GM19324 (cell line): ENCODE data around the gene ARHGAP42.

Experiments
- ATAC-seq: cut with Tn5 transposase; IDR thresholded peaks from one replicate; pipeline ENCODE4 v1.9.1; 2021; ENCODE audit warnings: mild to moderate bottlenecking, moderate library complexity; ENCODE audit not compliant: unreplicated experiment, low FRiP score

ARHGAP42 gene

GRCh38 chr11:100942016-100942415 is 254.9 kb downstream of the ARHGAP42 start:
- no peak for ATAC-seq

GRCh38 chr11:100948936-100949335 is 261.8 kb downstream of the ARHGAP42 start:
- ATAC-seq, result no peak

GRCh38 chr11:100949443-100949842 is 262.4 kb downstream of the ARHGAP42 start:
- no peak for ATAC-seq

- no peak for ATAC-seq
Measured at GRCh38 chr11:100955318-100955717, 268.2 kb downstream of the ARHGAP42 start.

- no peak for ATAC-seq
Measured at GRCh38 chr11:100956351-100956750, 269.3 kb downstream of the ARHGAP42 start.

- no peak for ATAC-seq
Measured at GRCh38 chr11:100957499-100957898, 270.4 kb downstream of the ARHGAP42 start.

GRCh38 chr11:100961633-100962032 is 274.5 kb downstream of the ARHGAP42 start:
- ATAC-seq, result no peak

GRCh38 chr11:100963375-100963774 is 276.3 kb downstream of the ARHGAP42 start:
- ATAC-seq, result no peak

GRCh38 chr11:100964435-100964834 is 277.3 kb downstream of the ARHGAP42 start:
- no peak for ATAC-seq

GRCh38 chr11:100965346-100965745 is 278.3 kb downstream of the ARHGAP42 start:
- ATAC-seq, result no peak

- ATAC-seq, result no peak
Measured at GRCh38 chr11:100966366-100966765, 279.3 kb downstream of the ARHGAP42 start.

GRCh38 chr11:100969008-100969407 is 281.9 kb downstream of the ARHGAP42 start:
- ATAC-seq, result no peak

- no peak for ATAC-seq
Measured at GRCh38 chr11:100970283-100971164, 283.4 kb downstream of the ARHGAP42 start.

GRCh38 chr11:100972046-100972445 is 285.0 kb downstream of the ARHGAP42 start:
- no peak for ATAC-seq

- no peak for ATAC-seq
Measured at GRCh38 chr11:100978442-100978841, 291.4 kb downstream of the ARHGAP42 start.

GRCh38 chr11:100978939-100979338 is 291.9 kb downstream of the ARHGAP42 start:
- ATAC-seq, result no peak

- ATAC-seq, result no peak
Measured at GRCh38 chr11:100980156-100980555, 293.1 kb downstream of the ARHGAP42 start.

GRCh38 chr11:100981196-100981824 is 294.2 kb downstream of the ARHGAP42 start:
- ATAC-seq, result no peak

GRCh38 chr11:100984668-100985067 is 297.6 kb downstream of the ARHGAP42 start:
- ATAC-seq, result peak; percentile 77

- no peak for ATAC-seq
Measured at GRCh38 chr11:100990931-100991330, 303.8 kb downstream of the ARHGAP42 start.

GRCh38 chr11:100991541-100991940 is 304.5 kb downstream of the ARHGAP42 start:
- ATAC-seq, result no peak

GRCh38 chr11:100994966-100995365 is 307.9 kb downstream of the ARHGAP42 start:
- ATAC-seq, result no peak
